Measurements from ENCODE around the gene LDLRAD4.

LDLRAD4 gene

DNA sequence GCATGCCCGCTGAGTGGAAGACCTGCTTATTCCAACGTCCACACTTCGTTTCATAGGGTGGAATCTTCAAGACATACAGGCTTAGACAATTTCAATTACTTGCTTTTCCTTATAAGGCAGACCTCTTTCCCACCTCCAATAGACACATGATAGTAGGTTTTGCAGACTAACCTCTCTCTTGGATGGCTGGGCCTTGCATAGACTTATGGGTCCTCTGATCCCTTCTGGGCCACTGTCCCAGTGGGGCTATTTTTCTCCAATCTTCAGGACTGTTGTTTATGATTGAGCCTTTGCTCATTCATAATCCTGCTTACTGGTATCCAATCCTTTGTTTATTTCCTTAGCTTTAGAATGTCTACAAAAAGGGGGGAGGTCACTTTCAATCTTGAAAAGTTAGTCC, 368.9 kb downstream of the LDLRAD4 start:
- Histone ChIP-seq H3K27me3 (ENCODE audit: insufficient read depth, poor library complexity, severe bottlenecking) (no peaks in the 10 kb centered on the region), H3K27ac (replicated peaks) (no peak overlapping the region), H3K4me3 (replicated peaks; ENCODE audit: insufficient read depth, low read length) (no peak overlapping the region)
- no peak for DNase-seq (ENCODE audit: low read depth in 1 of 2, low spot score in 1 of 2)
- TF ChIP-seq GABPA (IDR thresholded peaks at IDR 0.05; ENCODE audit: low read depth) (no peak), SPI1 (IDR thresholded peaks at IDR 0.05; ENCODE audit: borderline replicate concordance, low read depth) (no peak), POLR2AphosphoS5 (IDR thresholded peaks at IDR 0.05; ENCODE audit: low read depth) (no peak)
- TF ChIP-seq, protein P1, sequence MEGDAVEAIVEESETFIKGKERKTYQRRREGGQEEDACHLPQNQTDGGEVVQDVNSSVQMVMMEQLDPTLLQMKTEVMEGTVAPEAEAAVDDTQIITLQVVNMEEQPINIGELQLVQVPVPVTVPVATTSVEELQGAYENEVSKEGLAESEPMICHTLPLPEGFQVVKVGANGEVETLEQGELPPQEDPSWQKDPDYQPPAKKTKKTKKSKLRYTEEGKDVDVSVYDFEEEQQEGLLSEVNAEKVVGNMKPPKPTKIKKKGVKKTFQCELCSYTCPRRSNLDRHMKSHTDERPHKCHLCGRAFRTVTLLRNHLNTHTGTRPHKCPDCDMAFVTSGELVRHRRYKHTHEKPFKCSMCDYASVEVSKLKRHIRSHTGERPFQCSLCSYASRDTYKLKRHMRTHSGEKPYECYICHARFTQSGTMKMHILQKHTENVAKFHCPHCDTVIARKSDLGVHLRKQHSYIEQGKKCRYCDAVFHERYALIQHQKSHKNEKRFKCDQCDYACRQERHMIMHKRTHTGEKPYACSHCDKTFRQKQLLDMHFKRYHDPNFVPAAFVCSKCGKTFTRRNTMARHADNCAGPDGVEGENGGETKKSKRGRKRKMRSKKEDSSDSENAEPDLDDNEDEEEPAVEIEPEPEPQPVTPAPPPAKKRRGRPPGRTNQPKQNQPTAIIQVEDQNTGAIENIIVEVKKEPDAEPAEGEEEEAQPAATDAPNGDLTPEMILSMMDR (IDR thresholded peaks at IDR 0.05; ENCODE audit: insufficient read depth, low read length): no peak
- TF ChIP-seq, protein P2, sequence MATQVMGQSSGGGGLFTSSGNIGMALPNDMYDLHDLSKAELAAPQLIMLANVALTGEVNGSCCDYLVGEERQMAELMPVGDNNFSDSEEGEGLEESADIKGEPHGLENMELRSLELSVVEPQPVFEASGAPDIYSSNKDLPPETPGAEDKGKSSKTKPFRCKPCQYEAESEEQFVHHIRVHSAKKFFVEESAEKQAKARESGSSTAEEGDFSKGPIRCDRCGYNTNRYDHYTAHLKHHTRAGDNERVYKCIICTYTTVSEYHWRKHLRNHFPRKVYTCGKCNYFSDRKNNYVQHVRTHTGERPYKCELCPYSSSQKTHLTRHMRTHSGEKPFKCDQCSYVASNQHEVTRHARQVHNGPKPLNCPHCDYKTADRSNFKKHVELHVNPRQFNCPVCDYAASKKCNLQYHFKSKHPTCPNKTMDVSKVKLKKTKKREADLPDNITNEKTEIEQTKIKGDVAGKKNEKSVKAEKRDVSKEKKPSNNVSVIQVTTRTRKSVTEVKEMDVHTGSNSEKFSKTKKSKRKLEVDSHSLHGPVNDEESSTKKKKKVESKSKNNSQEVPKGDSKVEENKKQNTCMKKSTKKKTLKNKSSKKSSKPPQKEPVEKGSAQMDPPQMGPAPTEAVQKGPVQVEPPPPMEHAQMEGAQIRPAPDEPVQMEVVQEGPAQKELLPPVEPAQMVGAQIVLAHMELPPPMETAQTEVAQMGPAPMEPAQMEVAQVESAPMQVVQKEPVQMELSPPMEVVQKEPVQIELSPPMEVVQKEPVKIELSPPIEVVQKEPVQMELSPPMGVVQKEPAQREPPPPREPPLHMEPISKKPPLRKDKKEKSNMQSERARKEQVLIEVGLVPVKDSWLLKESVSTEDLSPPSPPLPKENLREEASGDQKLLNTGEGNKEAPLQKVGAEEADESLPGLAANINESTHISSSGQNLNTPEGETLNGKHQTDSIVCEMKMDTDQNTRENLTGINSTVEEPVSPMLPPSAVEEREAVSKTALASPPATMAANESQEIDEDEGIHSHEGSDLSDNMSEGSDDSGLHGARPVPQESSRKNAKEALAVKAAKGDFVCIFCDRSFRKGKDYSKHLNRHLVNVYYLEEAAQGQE (IDR thresholded peaks at IDR 0.05; ENCODE audit: insufficient replicate concordance, low read depth): no peak

DNA sequence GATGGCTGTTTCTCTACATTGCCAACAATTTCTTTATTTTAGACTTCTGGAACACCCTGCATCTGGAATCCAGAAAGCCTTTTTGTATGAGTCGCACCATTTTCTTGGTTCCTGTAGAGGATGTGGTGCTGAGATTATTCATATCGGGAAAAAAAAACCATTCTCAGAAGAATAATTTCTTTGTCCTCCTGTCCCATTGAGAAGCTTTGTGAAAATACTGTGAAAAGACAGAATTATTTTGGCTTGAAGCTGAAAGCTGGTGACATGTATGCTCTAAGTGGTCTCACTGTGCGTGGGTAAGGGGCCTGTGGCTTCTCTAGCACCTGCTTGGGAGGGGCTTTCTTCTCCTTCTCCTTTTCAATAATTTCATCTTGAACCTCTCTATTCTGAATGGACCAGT, 369.4 kb downstream of the LDLRAD4 start:
- TF ChIP-seq SPI1 (IDR thresholded peaks at IDR 0.05; ENCODE audit: borderline replicate concordance, low read depth): no peak
- TF ChIP-seq POLR2AphosphoS5 (IDR thresholded peaks at IDR 0.05; ENCODE audit: low read depth): no peak
- no peak for TF ChIP-seq GABPA (IDR thresholded peaks at IDR 0.05; ENCODE audit: low read depth)
- TF ChIP-seq, protein P2 (IDR thresholded peaks at IDR 0.05; ENCODE audit: insufficient replicate concordance, low read depth): no peak
- TF ChIP-seq, protein P1 (IDR thresholded peaks at IDR 0.05; ENCODE audit: insufficient read depth, low read length): no peak
- Histone ChIP-seq H3K4me3 (replicated peaks; ENCODE audit: insufficient read depth, low read length) (no peak overlapping the region), H3K27me3 (ENCODE audit: insufficient read depth, poor library complexity, severe bottlenecking) (no peaks in the 10 kb centered on the region), H3K27ac (replicated peaks) (no peak overlapping the region)
- no peak for DNase-seq (ENCODE audit: low read depth in 1 of 2, low spot score in 1 of 2)

DNA sequence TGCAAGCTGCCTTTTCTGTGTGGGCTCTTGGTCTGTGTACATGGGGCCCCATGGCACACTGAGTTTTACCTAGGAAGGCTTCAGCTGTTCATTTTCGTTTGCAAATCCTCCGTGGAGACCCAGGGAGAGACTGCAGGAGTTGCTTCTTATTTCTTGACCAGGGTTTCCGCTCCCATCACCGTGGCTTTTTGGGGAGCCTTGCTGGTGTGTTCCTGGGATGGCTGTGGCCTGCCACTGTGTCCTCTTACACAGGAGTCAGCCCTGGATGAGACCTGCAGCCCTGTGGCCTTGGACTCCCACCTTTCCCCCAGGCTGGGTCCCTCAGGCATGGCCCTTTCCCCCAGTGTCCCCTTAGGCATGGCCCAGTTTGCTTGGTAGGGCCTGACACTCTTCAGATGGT, 370.8 kb downstream of the LDLRAD4 start:
- no peak for DNase-seq (ENCODE audit: low read depth in 1 of 2, low spot score in 1 of 2)
- TF ChIP-seq GABPA (IDR thresholded peaks at IDR 0.05; ENCODE audit: low read depth): no peak
- TF ChIP-seq, protein P1 (IDR thresholded peaks at IDR 0.05; ENCODE audit: insufficient read depth, low read length): no peak
- TF ChIP-seq POLR2AphosphoS5 (IDR thresholded peaks at IDR 0.05; ENCODE audit: low read depth): no peak
- TF ChIP-seq SPI1 (IDR thresholded peaks at IDR 0.05; ENCODE audit: borderline replicate concordance, low read depth): no peak
- TF ChIP-seq, protein P2 (IDR thresholded peaks at IDR 0.05; ENCODE audit: insufficient replicate concordance, low read depth): no peak
- no peak overlapping the region for H3K4me3 ChIP-seq (replicated peaks; ENCODE audit: insufficient read depth, low read length)
- H3K27ac ChIP-seq (replicated peaks): no peak overlapping the region
- no peaks in the 10 kb centered on the region for H3K27me3 ChIP-seq (ENCODE audit: insufficient read depth, poor library complexity, severe bottlenecking)

All from HL-60 (cell line).